Measurements from ENCODE around the gene SURF6. TPM values are rescaled to one million over a fixed set of nuclear protein-coding genes. Genes with fewer than 3 reads are reported as not detected.

Gene SURF6
- total RNA-seq, result 10 to 100 TPM; 24.9 to 28.3 TPM

GRCh38 chr9:133335924-133336811 lies at the start of gene SURF6:
TSS of gene SURF6 (minus strand) at chr9:133336188. CDS start at chr9:133336132, 56 bp downstream.
- Mint-ChIP-seq H3K4me1 (ENCODE audit: low read depth) (peaks cover 48% of the 10 kb centered on the region), H3K27me3 (no peaks in the 10 kb centered on the region), H3K4me3 (peak within 1 kb of the TSS; percentile 97), H3K27ac (peak within 1 kb of the TSS; percentile 94), H3K36me3 (ENCODE audit: low read depth) (peaks cover 78% of the 10 kb centered on the region), H3K9me3 (no peaks in the 10 kb centered on the region)
- no peak for TF ChIP-seq CTCF (IDR thresholded peaks at IDR 0.05)
- ChIA-PET POLR2A (interaction anchor here (1.5 to 24.9 kb wide), 4 partner anchors 12 to 35 kb away, joined by 5 to 872 read pairs (median 15); partner anchors contain the start of genes MED22, RPL7A, SURF1 and SURF2), CTCF (interaction anchor here (2.0 kb wide), 1 partner anchor 97 kb away, joined by 5 read pairs; no protein-coding TSS in a partner anchor)
- peak; percentile 96 for ATAC-seq
- DNase-seq, result peak; percentile 95
- intact Hi-C loops (cut with micrococcal nuclease), result no loop called here

GRCh38 chr9:133385452-133385851 lies 49.5 kb upstream of the SURF6 start:
- ATAC-seq, result no peak
- no peak overlapping the region for H3K27ac Mint-ChIP-seq
- no peak for DNase-seq
- H3K9me3 Mint-ChIP-seq, result no peaks in the 10 kb centered on the region
- no peak for TF ChIP-seq CTCF (IDR thresholded peaks at IDR 0.05)
- H3K4me1 Mint-ChIP-seq (ENCODE audit: low read depth), result no peaks in the 10 kb centered on the region
- H3K4me3 Mint-ChIP-seq, result no peak overlapping the region
- ChIA-PET CTCF (no interaction called here), POLR2A (interaction anchor here (1.0 to 1.5 kb wide), 3 partner anchors 9 to 15 kb away, joined by 3 to 5 read pairs (median 4); partner anchors contain the start of gene STKLD1)
- intact Hi-C loops (cut with micrococcal nuclease), result no loop called here
- H3K36me3 Mint-ChIP-seq (ENCODE audit: low read depth), result no peaks in the 10 kb centered on the region
- peaks cover 3% of the 10 kb centered on the region for H3K27me3 Mint-ChIP-seq

- ChIA-PET POLR2A (interaction anchor here (1.0 to 1.5 kb wide), 3 partner anchors 8 to 14 kb away, joined by 3 to 5 read pairs (median 4); partner anchors contain the start of gene STKLD1), CTCF (no interaction called here)
- no peak for TF ChIP-seq CTCF (IDR thresholded peaks at IDR 0.05)
- H3K9me3 Mint-ChIP-seq, result no peaks in the 10 kb centered on the region
- peaks cover 3% of the 10 kb centered on the region for H3K27me3 Mint-ChIP-seq
- H3K36me3 Mint-ChIP-seq (ENCODE audit: low read depth), result no peaks in the 10 kb centered on the region
- DNase-seq (no peak), ATAC-seq (no peak)
- intact Hi-C loops (cut with micrococcal nuclease), result no loop called here
- no peaks in the 10 kb centered on the region for H3K4me1 Mint-ChIP-seq (ENCODE audit: low read depth)
- no peak overlapping the region for H3K27ac Mint-ChIP-seq
- H3K4me3 Mint-ChIP-seq, result no peak overlapping the region
Observed at GRCh38 chr9:133384736-133385321, 48.8 kb upstream of the SURF6 start.

GRCh38 chr9:133383438-133383837 lies 47.5 kb upstream of the SURF6 start:
- DNase-seq, result no peak
- Mint-ChIP-seq H3K4me1 (ENCODE audit: low read depth) (no peaks in the 10 kb centered on the region), H3K27ac (no peak overlapping the region), H3K27me3 (no peaks in the 10 kb centered on the region), H3K9me3 (no peaks in the 10 kb centered on the region), H3K36me3 (ENCODE audit: low read depth) (no peaks in the 10 kb centered on the region), H3K4me3 (no peak overlapping the region)
- no peak for ATAC-seq
- ChIA-PET CTCF (interaction anchor here (0.8 kb wide), 1 partner anchor 21 kb away, joined by 3 read pairs; no protein-coding TSS in a partner anchor), POLR2A (no interaction called here)
- intact Hi-C loops (cut with micrococcal nuclease), result no loop called here
- no peak for TF ChIP-seq CTCF (IDR thresholded peaks at IDR 0.05)

Data from activated CD8-positive, alpha-beta T cell treated with anti-CD3 and anti-CD28 coated beads for 36 hours (primary cell).